GM12878 (cell line): ENCODE results near the gene CAPSL. TPM values are rescaled to one million over a fixed set of nuclear protein-coding genes. Genes with fewer than 3 reads are reported as not detected.

ENCODE experiments used
- ATAC-seq: fragments of 200-7000 bp; cut with Tn5 transposase; 3 replicates; pipeline ENCODE4 v1.9.1; 2020; ENCODE audit warnings: mild to moderate bottlenecking, moderate library complexity
- BruUV-seq: library from RNA; stranded (reverse); fragments of 400-500 nt; replicated peaks from 2 replicates; lab custom pipeline; 2021; lab: Mats Ljungman, UMichigan
- CTCF ChIA-PET: fragments of 300-600 bp; sonication (Branson Sonifier 250); formaldehyde crosslinking; extraction: SDS; loops from one replicate; lab custom pipeline; 2021; ENCODE audit warnings: inconsistent platforms; lab: Yijun Ruan, JAX
- POLR2A ChIA-PET: fragments of 350-600 bp; formaldehyde crosslinking; extraction: SDS; loops from one replicate; lab custom pipeline; 2021; ENCODE audit warnings: inconsistent platforms; lab: Charles Lee
- RAD21 ChIA-PET: fragments of 300-600 bp; sonication (Branson Sonifier 250); formaldehyde crosslinking; loops from one replicate; lab custom pipeline; 2023; ENCODE audit warnings: antibody characterized with exemption; ENCODE audit not compliant: unreplicated experiment; lab: Charles Lee
- SMC1A ChIA-PET: fragments of 300-600 bp; sonication (Branson Sonifier 250); formaldehyde crosslinking; loops from one replicate; lab custom pipeline; 2023; ENCODE audit not compliant: unreplicated experiment, uncharacterized antibody; lab: Charles Lee
- DNase-seq: peaks from one replicate; pipeline ENCODE4 v3.0.0-alpha.2; 2011; ENCODE audit warnings: low read depth, low spot score
- FAIRE-seq: peaks from 3 replicates; lab custom pipeline; 2011; peaks lifted over from hg19 to GRCh38; lab: Jason Lieb, UNC
- H2AFZ ChIP-seq: 2 replicates; pipeline ENCODE4 v1.6.0; 2011; ENCODE audit warnings: low read depth, low read length, control low read depth; ENCODE audit not compliant: control insufficient read depth
- H3K27ac ChIP-seq: 2 replicates; pipeline ENCODE4 v1.5.1; 2011; ENCODE audit warnings: control low read depth; ENCODE audit not compliant: control insufficient read depth, insufficient read depth
- H3K27me3 ChIP-seq, 2 experiments: replicated peaks in 1 of 2; 2 replicates each; pipeline versions ENCODE4 v1.6.0 to v1.6.1; 2011; ENCODE audit warnings: low read length in 1 of 2; ENCODE audit not compliant: control insufficient read depth in 2 of 2, insufficient read depth in 2 of 2
- H3K36me3 ChIP-seq, 2 experiments: 2 replicates each; pipeline ENCODE4 v1.5.1; 2011; ENCODE audit warnings: low read length in 1 of 2; ENCODE audit not compliant: control insufficient read depth in 2 of 2, insufficient read depth in 2 of 2
- H3K4me1 ChIP-seq: 2 replicates; pipeline ENCODE4 v1.6.1; 2011; ENCODE audit warnings: mild to moderate bottlenecking, low read length, moderate library complexity, mixed read lengths; ENCODE audit not compliant: control insufficient read depth, insufficient read depth
- H3K4me2 ChIP-seq: 2 replicates; pipeline ENCODE4 v1.6.0; 2011; ENCODE audit warnings: control low read depth; ENCODE audit not compliant: control insufficient read depth, insufficient read depth
- H3K4me3 ChIP-seq: fragments of 200-600 bp; sonication (generic); 2 replicates; pipeline ENCODE4 v1.5.1; 2016
- H3K79me2 ChIP-seq: 2 replicates; pipeline ENCODE4 v1.6.0; 2011; ENCODE audit warnings: low read length; ENCODE audit not compliant: control insufficient read depth, insufficient read depth
- H3K9ac ChIP-seq: 2 replicates; pipeline ENCODE4 v1.8.0; 2011; ENCODE audit warnings: low read length, control low read depth, mixed read lengths; ENCODE audit not compliant: control insufficient read depth, insufficient read depth
- H3K9me3 ChIP-seq: replicated peaks from 3 replicates; pipeline ENCODE4 v1.5.1; 2011; ENCODE audit warnings: mild to moderate bottlenecking, low read length; ENCODE audit not compliant: control insufficient read depth, insufficient read depth
- H4K20me1 ChIP-seq: 2 replicates; pipeline ENCODE4 v1.6.0; 2011; ENCODE audit not compliant: control insufficient read depth, insufficient read depth
- BCL3 ChIP-seq: IDR thresholded peaks from 2 replicates; pipeline ENCODE4 v1.6.1; 2011; ENCODE audit warnings: borderline replicate concordance, low read depth, mild to moderate bottlenecking, moderate library complexity, low read length; ENCODE audit not compliant: insufficient read depth, poor library complexity, severe bottlenecking
- CREB1 ChIP-seq: IDR thresholded peaks from 2 replicates; pipeline ENCODE4 v1.6.1; 2012; ENCODE audit warnings: low read depth, mild to moderate bottlenecking, inconsistent platforms
- EZH2 ChIP-seq: IDR thresholded peaks from 2 replicates; pipeline ENCODE4 v1.6.1; 2012; ENCODE audit warnings: low read depth, mild to moderate bottlenecking, control low read depth, inconsistent platforms, low read length, borderline replicate concordance; ENCODE audit not compliant: control insufficient read depth
- GABPA ChIP-seq: IDR thresholded peaks from 2 replicates; pipeline ENCODE4 v1.6.1; 2014; ENCODE audit warnings: antibody characterized with exemption, low read depth, mild to moderate bottlenecking, inconsistent platforms
- HDGF ChIP-seq: fragments of 450-650 bp; IDR thresholded peaks from 2 replicates; pipeline ENCODE4 v1.6.1; 2016; ENCODE audit warnings: antibody characterized with exemption
- JUNB ChIP-seq: IDR thresholded peaks from 2 replicates; pipeline ENCODE4 v1.6.1; 2016; ENCODE audit warnings: antibody characterized with exemption, mild to moderate bottlenecking
- KAT2A ChIP-seq: conservative IDR thresholded peaks from 2 replicates; pipeline ENCODE4 v1.6.1; 2011; ENCODE audit warnings: low read depth, low read length; ENCODE audit not compliant: control insufficient read depth
- KDM1A ChIP-seq: fragments of 200-600 bp; sonication (generic); IDR thresholded peaks from 2 replicates; pipeline ENCODE4 v1.6.1; 2016; ENCODE audit warnings: borderline replicate concordance
- LARP7 ChIP-seq: fragments of 450-650 bp; IDR thresholded peaks from 2 replicates; pipeline ENCODE4 v1.6.1; 2017; ENCODE audit warnings: mild to moderate bottlenecking
- NFIC ChIP-seq: IDR thresholded peaks from 2 replicates; pipeline ENCODE4 v1.6.1; 2012; ENCODE audit warnings: low read depth, mild to moderate bottlenecking, inconsistent platforms, low read length, moderate library complexity
- NR2C2 ChIP-seq: IDR thresholded peaks from 2 replicates; pipeline ENCODE4 v1.6.1; 2011; ENCODE audit warnings: borderline replicate concordance, low read depth; ENCODE audit not compliant: control insufficient read depth, insufficient read length
- PAX8 ChIP-seq: fragments of 450-650 bp; IDR thresholded peaks from 2 replicates; pipeline ENCODE4 v1.6.1; 2017; ENCODE audit warnings: mild to moderate bottlenecking, moderate library complexity
- RELB ChIP-seq: fragments of 450-650 bp; IDR thresholded peaks from 2 replicates; pipeline ENCODE4 v1.6.1; 2017; ENCODE audit warnings: low read depth, mild to moderate bottlenecking, moderate library complexity
- SIX5 ChIP-seq: IDR thresholded peaks from 2 replicates; pipeline ENCODE4 v1.6.1; 2011; ENCODE audit warnings: mild to moderate bottlenecking, low read depth, low read length, moderate library complexity; ENCODE audit not compliant: severe bottlenecking
- SP1 ChIP-seq: IDR thresholded peaks from one replicate; pipeline ENCODE4 v1.6.1; 2011; ENCODE audit warnings: low read depth, low read length
- WGBS: methylation state at CpG from one replicate; pipeline ENCODE4 v1.1.6; 2016; ENCODE audit warnings: low lambda C conversion rate; ENCODE audit not compliant: insufficient replicate concordance, insufficient coverage; ENCODE audit errors: missing lambda C conversion rate; 5-methylcytosine and 5-hydroxymethylcytosine counted together
- in situ Hi-C: fragments of 300-500 bp; cut with MboI; formaldehyde crosslinking; loops from 9 replicates; pipeline ENCODE4 v1.14.3; 2018; ENCODE audit warnings: mixed read lengths
- intact Hi-C: fragments of 100-400 bp; cut with micrococcal nuclease; formaldehyde crosslinking; loops from one replicate; pipeline ENCODE4 v1.14.2; 2022; ENCODE audit not compliant: unreplicated experiment
- polyA plus RNA-seq, 11 experiments: library from polyadenylated mRNA; depleted of rRNA in 4 of 11; unstranded in 6 of 11; stranded (reverse) in 5 of 11; fragments of >200 nt; fragmentation: Nextera tagmentation in 4 of 11; fragmentation: Illumina TruSeq in 1 of 11; extraction: Ambion mirVana in 4 of 11; extraction: Trizol in 1 of 11; gene quantifications; 1 replicate in 1 of 11; 2 replicates in 10 of 11; pipeline versions ENCODE4 v1.2.1 to v1.2.3, GENCODE V29; 2011 to 2016; ENCODE audit warnings: inconsistent platforms in 2 of 11, missing spikeins in 2 of 11, low read depth in 1 of 11
- total RNA-seq, 4 experiments: library from RNA; depleted of rRNA in 3 of 4; stranded (reverse); fragments of >200 nt in 3 of 4; fragmentation: Illumina TruSeq in 1 of 4; extraction: Trizol in 1 of 4; gene quantifications; 2 replicates each; pipeline versions ENCODE4 v1.2.1 to v1.2.3, GENCODE V29; 2013 to 2021
- TF ChIP-seq, protein P1 (sequence below): IDR thresholded peaks from 2 replicates; pipeline ENCODE4 v1.6.1; 2012; ENCODE audit warnings: low read depth, low read length, improper control_type of control experiment
- TF ChIP-seq, protein P2 (sequence below): fragments of 450-650 bp; IDR thresholded peaks from 2 replicates; pipeline ENCODE4 v1.6.1; 2017; ENCODE audit warnings: antibody characterized with exemption, mild to moderate bottlenecking, moderate library complexity

The CAPSL gene
- total and polyA plus RNA-seq, 10 of the 15 experiments (the other 5 are each of a cell fraction or from before 2014, with no cell fraction given) = 0.19 to 0.57 (median 0.20) TPM; not detected in 7

DNA sequence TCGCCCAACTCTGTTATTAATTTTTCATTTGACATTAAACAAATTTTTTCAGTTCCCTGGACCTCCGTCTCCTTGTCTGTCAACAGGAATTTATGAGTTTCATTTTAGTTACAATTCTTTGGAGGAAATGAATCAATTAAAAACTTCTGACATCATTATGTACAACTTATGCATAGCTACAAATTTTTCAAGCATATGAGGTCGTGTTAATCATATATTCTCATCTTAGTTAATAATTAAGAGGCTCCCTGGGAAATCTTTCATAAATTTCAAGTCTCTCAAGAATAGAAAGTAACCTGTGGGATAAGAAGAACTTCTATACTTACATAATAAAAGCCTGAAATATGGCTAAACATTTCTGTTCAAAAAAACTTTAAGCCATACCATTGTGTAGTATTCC is 49.4 kb upstream of the CAPSL start:
- BruUV-seq = no TSS peak
- ChIA-PET POLR2A (no interaction called here), SMC1A (interaction anchor here (1.3 kb wide), 1 partner anchor 10 kb away, joined by 4 read pairs; no protein-coding TSS in a partner anchor), CTCF (no interaction called here), RAD21 (no interaction called here)
- in situ Hi-C loops (no loop called here), intact Hi-C loops (no loop called here)
- Histone ChIP-seq H3K4me2 (no peak overlapping the region), H3K4me1 (no peaks in the 10 kb centered on the region), H3K27ac (no peak overlapping the region), H3K9ac (no peak overlapping the region), H4K20me1 (no peaks in the 10 kb centered on the region), H3K36me3 (no peaks in the 10 kb centered on the region), H3K79me2 (no peaks in the 10 kb centered on the region), H3K4me3 (no peak overlapping the region), H3K9me3 (no peaks in the 10 kb centered on the region), H2AFZ (no peak overlapping the region), H3K27me3 (no peaks in the 10 kb centered on the region; a peak in 1 of 4 replicates)
- DNase-seq = no peak
- no peak for FAIRE-seq
- 0% methylated on average over 3 of the region's 3 CpGs for WGBS
- no peak for ATAC-seq
- no peak for TF ChIP-seq PAX8
- TF ChIP-seq JUNB = no peak
- no peak for TF ChIP-seq EZH2
- TF ChIP-seq CREB1 = no peak
- TF ChIP-seq LARP7 = no peak
- no peak for TF ChIP-seq SIX5
- no peak for TF ChIP-seq SP1
- TF ChIP-seq HDGF = no peak
- TF ChIP-seq, protein P1, sequence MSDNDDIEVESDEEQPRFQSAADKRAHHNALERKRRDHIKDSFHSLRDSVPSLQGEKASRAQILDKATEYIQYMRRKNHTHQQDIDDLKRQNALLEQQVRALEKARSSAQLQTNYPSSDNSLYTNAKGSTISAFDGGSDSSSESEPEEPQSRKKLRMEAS = no peak
- no peak for TF ChIP-seq KDM1A
- TF ChIP-seq, protein P2, sequence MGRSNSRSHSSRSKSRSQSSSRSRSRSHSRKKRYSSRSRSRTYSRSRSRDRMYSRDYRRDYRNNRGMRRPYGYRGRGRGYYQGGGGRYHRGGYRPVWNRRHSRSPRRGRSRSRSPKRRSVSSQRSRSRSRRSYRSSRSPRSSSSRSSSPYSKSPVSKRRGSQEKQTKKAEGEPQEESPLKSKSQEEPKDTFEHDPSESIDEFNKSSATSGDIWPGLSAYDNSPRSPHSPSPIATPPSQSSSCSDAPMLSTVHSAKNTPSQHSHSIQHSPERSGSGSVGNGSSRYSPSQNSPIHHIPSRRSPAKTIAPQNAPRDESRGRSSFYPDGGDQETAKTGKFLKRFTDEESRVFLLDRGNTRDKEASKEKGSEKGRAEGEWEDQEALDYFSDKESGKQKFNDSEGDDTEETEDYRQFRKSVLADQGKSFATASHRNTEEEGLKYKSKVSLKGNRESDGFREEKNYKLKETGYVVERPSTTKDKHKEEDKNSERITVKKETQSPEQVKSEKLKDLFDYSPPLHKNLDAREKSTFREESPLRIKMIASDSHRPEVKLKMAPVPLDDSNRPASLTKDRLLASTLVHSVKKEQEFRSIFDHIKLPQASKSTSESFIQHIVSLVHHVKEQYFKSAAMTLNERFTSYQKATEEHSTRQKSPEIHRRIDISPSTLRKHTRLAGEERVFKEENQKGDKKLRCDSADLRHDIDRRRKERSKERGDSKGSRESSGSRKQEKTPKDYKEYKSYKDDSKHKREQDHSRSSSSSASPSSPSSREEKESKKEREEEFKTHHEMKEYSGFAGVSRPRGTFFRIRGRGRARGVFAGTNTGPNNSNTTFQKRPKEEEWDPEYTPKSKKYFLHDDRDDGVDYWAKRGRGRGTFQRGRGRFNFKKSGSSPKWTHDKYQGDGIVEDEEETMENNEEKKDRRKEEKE = no peak
- no peak for TF ChIP-seq KAT2A
- no peak for TF ChIP-seq BCL3
- no peak for TF ChIP-seq NR2C2
- TF ChIP-seq RELB = no peak
- no peak for TF ChIP-seq NFIC
- no peak for TF ChIP-seq GABPA
